Transverse colon (tissue), 4 donors: ENCODE measurements around the gene C17orf114.

Experiments
- DNase-seq: peaks from one replicate; pipeline ENCODE4 v3.0.0-alpha.2; 2019
- H3K27ac ChIP-seq, 4 donors: fragments of 200-600 bp; sonication (generic); 2 replicates each; pipeline ENCODE4 v1.5.1; 2016 to 2018; ENCODE audit warnings: inconsistent platforms in 4 of 4
- H3K27me3 ChIP-seq: fragments of 200-600 bp; sonication (generic); 2 replicates; pipeline ENCODE4 v1.5.1; 2017; ENCODE audit warnings: inconsistent platforms
- H3K36me3 ChIP-seq, 4 donors: fragments of 200-600 bp; sonication (generic); 2 replicates each; pipeline ENCODE4 v1.5.1; 2017 to 2019; ENCODE audit warnings: inconsistent platforms in 4 of 4
- H3K4me1 ChIP-seq, 4 donors: fragments of 200-600 bp; sonication (generic); 2 replicates each; pipeline ENCODE4 v1.5.1; 2017 to 2020; ENCODE audit warnings: inconsistent platforms in 4 of 4
- H3K4me3 ChIP-seq, 4 donors: fragments of 200-600 bp; sonication (generic); 1 replicate in 1 of 4; 2 replicates in 3 of 4; pipeline versions ENCODE4 v1.5.1 to v1.6.1; 2017 to 2019; ENCODE audit warnings: inconsistent platforms in 4 of 4
- H3K9me3 ChIP-seq, 2 donors: fragments of 200-600 bp; sonication (generic); 2 replicates each; pipeline ENCODE4 v1.5.1; 2017 to 2019; ENCODE audit warnings: inconsistent platforms in 2 of 2
- EP300 ChIP-seq: sonication (generic); formaldehyde crosslinking; IDR thresholded peaks from one replicate; pipeline ENCODE4 v1.6.1; 2017; ENCODE audit warnings: antibody characterized with exemption, low read depth
- POLR2A ChIP-seq: fragments of 450-650 bp; IDR thresholded peaks from one replicate; pipeline ENCODE4 v1.6.1; 2016; ENCODE audit warnings: antibody characterized with exemption, mild to moderate bottlenecking, moderate library complexity
- POLR2AphosphoS5 ChIP-seq, 3 donors: sonication (generic); formaldehyde crosslinking; IDR thresholded peaks; one replicate each; pipeline ENCODE4 v1.6.1; 2016; ENCODE audit warnings: antibody characterized with exemption in 3 of 3
- WGBS, 2 donors: methylation state at CpG; one replicate each; pipeline ENCODE4 v1.1.5; 2018; ENCODE audit warnings: low coverage in 1 of 2; 5-methylcytosine and 5-hydroxymethylcytosine counted together
- in situ Hi-C, 4 donors: fragments of 200-750 bp; cut with MboI; loops; one replicate each; pipeline versions ENCODE4 v1.15.0 to v1.15.1; 2017; ENCODE audit warnings: low sequenced_read_pairs in 3 of 4, low pct_ligation_motif_present in 1 of 4, low pct_unique_long_range_greater_than_20kb in 1 of 4
- intact Hi-C: fragments of 100-400 bp; cut with DNase I; formaldehyde crosslinking; loops from one replicate; pipeline ENCODE4 v1.15.1; 2023; ENCODE audit warnings: low total_unique reads
- TF ChIP-seq, protein P1 (sequence below), 5 experiments: fragments of 200-600 bp in 3 of 5; fragments of 450-650 bp in 2 of 5; sonication (generic) in 3 of 5; IDR thresholded peaks; 1 replicate in 2 of 5; 2 replicates in 3 of 5; pipeline ENCODE4 v1.5.1; 2016 to 2017; ENCODE audit warnings: antibody characterized with exemption in 5 of 5, inconsistent platforms in 3 of 5, mild to moderate bottlenecking in 2 of 5, moderate library complexity in 1 of 5

Gene C17orf114

DNA sequence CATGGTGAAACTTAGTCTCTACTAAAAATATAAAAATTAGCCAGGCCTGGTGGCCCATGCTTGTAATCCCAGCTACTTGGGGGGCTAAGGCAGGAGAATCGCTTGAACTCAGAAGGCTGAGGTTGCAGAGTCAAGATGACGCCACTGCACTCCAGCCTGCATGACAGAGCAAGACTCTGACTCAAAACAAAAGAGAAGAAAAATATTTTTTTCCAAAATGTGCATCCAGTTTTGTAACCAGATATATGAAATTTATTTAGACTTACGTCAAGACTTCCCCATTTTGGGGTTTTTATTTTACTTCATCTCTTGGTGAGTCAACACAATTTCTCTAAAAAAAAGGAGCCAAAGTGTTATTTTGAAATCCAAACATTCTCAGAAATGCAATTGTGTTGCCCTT lies 35.9 kb downstream of the C17orf114 start:
- H3K27ac ChIP-seq: peak overlapping the region; percentile 47 to 55 (median 49)
- WGBS, 2 donors: 66 to 75% methylated on average over 1 to 3 of the region's 3 CpGs
- intact Hi-C loops: no loop called here

DNA sequence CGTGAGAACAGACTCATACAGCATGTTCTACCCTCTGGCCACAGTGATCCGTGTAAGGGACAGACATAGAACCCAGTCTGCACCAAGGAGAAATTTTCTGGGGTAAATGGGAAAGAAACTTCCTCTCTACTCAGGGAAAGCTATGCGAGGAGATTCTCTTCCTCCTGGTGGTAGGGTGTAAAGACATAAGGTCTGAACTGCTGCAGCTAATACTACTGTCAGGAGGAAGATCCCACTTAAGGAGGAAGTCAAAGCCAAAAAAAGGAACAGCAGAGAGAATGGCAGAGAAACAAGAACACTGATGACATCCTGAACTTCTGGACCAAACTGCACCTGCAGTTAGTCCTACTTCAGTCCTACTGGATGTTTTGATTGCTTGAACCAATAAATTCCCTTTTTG lies 37.5 kb downstream of the C17orf114 start:
- H3K27ac ChIP-seq: peak overlapping the region in 2 of 4 donors; percentile 10 to 50
- TF ChIP-seq EP300: no peak
- no peak for TF ChIP-seq POLR2AphosphoS5 (IDR thresholded peaks at IDR 0.05)
- no peak for TF ChIP-seq POLR2A
- TF ChIP-seq, protein P1, sequence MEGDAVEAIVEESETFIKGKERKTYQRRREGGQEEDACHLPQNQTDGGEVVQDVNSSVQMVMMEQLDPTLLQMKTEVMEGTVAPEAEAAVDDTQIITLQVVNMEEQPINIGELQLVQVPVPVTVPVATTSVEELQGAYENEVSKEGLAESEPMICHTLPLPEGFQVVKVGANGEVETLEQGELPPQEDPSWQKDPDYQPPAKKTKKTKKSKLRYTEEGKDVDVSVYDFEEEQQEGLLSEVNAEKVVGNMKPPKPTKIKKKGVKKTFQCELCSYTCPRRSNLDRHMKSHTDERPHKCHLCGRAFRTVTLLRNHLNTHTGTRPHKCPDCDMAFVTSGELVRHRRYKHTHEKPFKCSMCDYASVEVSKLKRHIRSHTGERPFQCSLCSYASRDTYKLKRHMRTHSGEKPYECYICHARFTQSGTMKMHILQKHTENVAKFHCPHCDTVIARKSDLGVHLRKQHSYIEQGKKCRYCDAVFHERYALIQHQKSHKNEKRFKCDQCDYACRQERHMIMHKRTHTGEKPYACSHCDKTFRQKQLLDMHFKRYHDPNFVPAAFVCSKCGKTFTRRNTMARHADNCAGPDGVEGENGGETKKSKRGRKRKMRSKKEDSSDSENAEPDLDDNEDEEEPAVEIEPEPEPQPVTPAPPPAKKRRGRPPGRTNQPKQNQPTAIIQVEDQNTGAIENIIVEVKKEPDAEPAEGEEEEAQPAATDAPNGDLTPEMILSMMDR (IDR thresholded peaks at IDR 0.05): no peak

More for the DNA sequence above, 35.9 kb downstream of the C17orf114 start:
- Histone ChIP-seq H3K9me3 (no peaks in the 10 kb centered on the region), H3K4me3 (no peak overlapping the region), H3K4me1 (peaks cover 0 to 6% (median 1%) of the 10 kb centered on the region in 4 donors), H3K27me3 (no peaks in the 10 kb centered on the region), H3K36me3 (no peaks in the 10 kb centered on the region)
- in situ Hi-C loops: no loop called here
- TF ChIP-seq POLR2A: no peak
- TF ChIP-seq, protein P1 (IDR thresholded peaks at IDR 0.05): no peak
- TF ChIP-seq POLR2AphosphoS5 (IDR thresholded peaks at IDR 0.05): no peak
- TF ChIP-seq EP300: no peak
- no peak for DNase-seq

GRCh38 chr17:4759776-4760236 lies 42.3 kb downstream of the C17orf114 start:
- intact Hi-C loops (no loop called here), in situ Hi-C loops (no loop called here)
- Histone ChIP-seq H3K27ac (no peak overlapping the region), H3K9me3 (no peaks in the 10 kb centered on the region), H3K4me1 (no peaks in the 10 kb centered on the region), H3K36me3 (no peaks in the 10 kb centered on the region), H3K4me3 (no peak overlapping the region), H3K27me3 (peaks cover 5% of the 10 kb centered on the region)
- TF ChIP-seq, protein P1 (IDR thresholded peaks at IDR 0.05): no peak
- no peak for DNase-seq
- 31 to 62% methylated on average over 4 to 10 of the region's 10 CpGs for WGBS, 2 donors

More for the DNA sequence above, 37.5 kb downstream of the C17orf114 start:
- intact Hi-C loops (no loop called here), in situ Hi-C loops (no loop called here)
- no peaks in the 10 kb centered on the region for H3K9me3 ChIP-seq
- 60 to 63% methylated on average over 3 of the region's 3 CpGs for WGBS, 2 donors
- no peak for DNase-seq
- H3K4me3 ChIP-seq: no peak overlapping the region
- no peaks in the 10 kb centered on the region for H3K4me1 ChIP-seq
- no peaks in the 10 kb centered on the region for H3K27me3 ChIP-seq
- H3K36me3 ChIP-seq: no peaks in the 10 kb centered on the region

DNA sequence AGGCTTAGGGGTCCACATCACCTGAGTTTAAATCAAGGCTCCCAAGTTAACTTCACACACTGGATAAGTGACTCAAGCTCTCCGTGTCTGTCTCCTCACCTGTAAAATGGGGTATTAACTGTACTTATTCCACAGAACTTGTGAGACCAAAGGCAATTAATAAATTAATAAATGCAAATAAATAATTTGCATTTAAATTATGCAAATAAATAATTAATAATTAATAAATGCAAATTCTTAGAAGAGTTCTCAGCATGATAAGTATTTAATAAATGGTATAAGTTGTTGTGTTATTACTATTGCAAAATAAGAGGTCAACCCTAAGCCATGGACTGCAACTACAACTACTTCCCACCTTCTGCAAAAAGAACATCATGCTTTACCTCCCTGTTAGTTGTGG lies 48.7 kb downstream of the C17orf114 start:
- Histone ChIP-seq H3K27me3 (peaks cover 35% of the 10 kb centered on the region), H3K36me3 (no peaks in the 10 kb centered on the region), H3K4me1 (no peaks in the 10 kb centered on the region), H3K4me3 (no peak overlapping the region), H3K9me3 (no peaks in the 10 kb centered on the region), H3K27ac (no peak overlapping the region)
- no peak for DNase-seq
- 60 to 87% methylated on average over 1 of the region's 1 CpG for WGBS, 2 donors
- no peak for TF ChIP-seq POLR2A
- TF ChIP-seq EP300: no peak
- TF ChIP-seq POLR2AphosphoS5 (IDR thresholded peaks at IDR 0.05): no peak
- TF ChIP-seq, protein P1 (IDR thresholded peaks at IDR 0.05): no peak
- intact Hi-C loops (no loop called here), in situ Hi-C loops (no loop called here)
